MG63 (cell line): ENCODE data around the gene REXO4. TPM values are rescaled to one million over a fixed set of nuclear protein-coding genes. Genes with fewer than 3 reads are reported as not detected.

Experiments used
- DNase-seq: peaks from one replicate; pipeline ENCODE4 v3.0.0-alpha.2; 2020
- H3K27me3 ChIP-seq: fragments of 250-450 bp; sonication (Bioruptor Pico); 2 replicates; pipeline ENCODE4 v1.5.1; 2020; ENCODE audit warnings: mild to moderate bottlenecking, moderate library complexity
- H3K36me3 ChIP-seq: fragments of 250-450 bp; sonication (Bioruptor Pico); 2 replicates; pipeline ENCODE4 v1.5.1; 2020; ENCODE audit warnings: mild to moderate bottlenecking, moderate library complexity
- H3K4me3 ChIP-seq: fragments of 250-450 bp; sonication (Bioruptor Pico); 2 replicates; pipeline ENCODE4 v1.5.1; 2020; ENCODE audit warnings: mild to moderate bottlenecking, moderate library complexity
- H3K9me3 ChIP-seq: fragments of 250-450 bp; sonication (Bioruptor Pico); 2 replicates; pipeline ENCODE4 v1.5.1; 2020; ENCODE audit warnings: mild to moderate bottlenecking, moderate library complexity
- total RNA-seq: library from RNA; depleted of rRNA; stranded (reverse); fragments of >200 nt; shearing (Covaris generic); gene quantifications from 2 replicates; pipeline ENCODE4 v1.2.3, GENCODE V29; 2014; ENCODE audit warnings: low replicate concordance

Gene REXO4
- total RNA-seq, 1 experiment from 2014 or later: 36.0 TPM

- peaks cover 83% of the 10 kb centered on the region for H3K36me3 ChIP-seq
- H3K27me3 ChIP-seq: no peaks in the 10 kb centered on the region
- no peak overlapping the region for H3K4me3 ChIP-seq
- no peaks in the 10 kb centered on the region for H3K9me3 ChIP-seq
- no peak for DNase-seq
These were observed 47.9 kb downstream of the REXO4 start for GRCh38 chr9:133369933-133370332.

DNA sequence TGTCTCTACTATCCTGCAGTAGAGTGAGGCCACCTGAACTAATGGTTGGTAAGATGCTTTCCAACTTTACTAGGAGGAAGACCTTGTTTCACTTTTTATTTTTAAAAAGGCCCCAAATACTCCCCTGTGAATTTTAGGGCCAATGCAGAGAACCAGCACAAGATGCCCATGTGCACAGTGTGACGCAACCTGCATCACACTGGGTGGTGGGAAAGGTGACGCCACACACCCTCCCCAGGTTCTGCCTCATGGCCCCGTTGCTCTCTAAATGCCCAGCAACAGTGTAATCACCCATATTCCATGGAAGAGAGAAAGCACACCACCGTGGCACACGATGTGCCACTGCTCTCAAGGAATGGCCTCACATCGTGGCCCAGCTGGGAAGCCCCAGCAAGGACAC lies 48.4 kb downstream of the REXO4 start:
- Histone ChIP-seq H3K9me3 (no peaks in the 10 kb centered on the region), H3K36me3 (peaks cover 85% of the 10 kb centered on the region), H3K4me3 (no peak overlapping the region), H3K27me3 (no peaks in the 10 kb centered on the region)
- DNase-seq: no peak

GRCh38 chr9:133368249-133368881 lies 49.4 kb downstream of the REXO4 start:
- Histone ChIP-seq H3K36me3 (peaks cover 91% of the 10 kb centered on the region), H3K27me3 (no peaks in the 10 kb centered on the region), H3K4me3 (no peak overlapping the region), H3K9me3 (no peaks in the 10 kb centered on the region)
- DNase-seq: no peak

DNA sequence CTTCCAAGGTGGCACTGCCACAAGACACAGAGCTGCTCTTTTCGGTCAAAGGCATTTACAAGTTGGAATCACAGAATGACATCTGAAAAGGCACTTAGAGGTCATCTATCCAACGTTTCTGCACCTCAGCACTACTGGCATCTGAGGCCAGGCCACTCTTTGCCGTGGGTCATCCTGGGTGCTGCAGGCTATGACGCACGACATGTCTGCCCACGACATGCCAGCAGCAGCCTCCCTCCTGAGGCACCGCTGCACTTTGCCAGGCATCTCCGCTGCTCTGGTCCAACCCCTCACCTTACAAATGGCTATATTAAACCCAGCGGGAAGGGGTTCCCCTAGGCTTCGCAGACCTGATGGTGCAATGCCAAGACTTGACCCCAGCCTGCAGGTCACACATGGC lies 50.0 kb downstream of the REXO4 start:
- DNase-seq: no peak
- Histone ChIP-seq H3K9me3 (no peaks in the 10 kb centered on the region), H3K4me3 (no peak overlapping the region), H3K36me3 (peaks cover 91% of the 10 kb centered on the region), H3K27me3 (no peaks in the 10 kb centered on the region)

GRCh38 chr9:133367221-133367620 lies 50.6 kb downstream of the REXO4 start:
- H3K36me3 ChIP-seq: peaks cover 91% of the 10 kb centered on the region
- no peaks in the 10 kb centered on the region for H3K27me3 ChIP-seq
- no peak overlapping the region for H3K4me3 ChIP-seq
- DNase-seq: no peak
- H3K9me3 ChIP-seq: no peaks in the 10 kb centered on the region

- no peaks in the 10 kb centered on the region for H3K27me3 ChIP-seq
- H3K9me3 ChIP-seq: no peaks in the 10 kb centered on the region
- no peak for DNase-seq
- H3K4me3 ChIP-seq: no peak overlapping the region
- peaks cover 91% of the 10 kb centered on the region for H3K36me3 ChIP-seq
These were observed 51.4 kb downstream of the REXO4 start for GRCh38 chr9:133366435-133366834.

DNA sequence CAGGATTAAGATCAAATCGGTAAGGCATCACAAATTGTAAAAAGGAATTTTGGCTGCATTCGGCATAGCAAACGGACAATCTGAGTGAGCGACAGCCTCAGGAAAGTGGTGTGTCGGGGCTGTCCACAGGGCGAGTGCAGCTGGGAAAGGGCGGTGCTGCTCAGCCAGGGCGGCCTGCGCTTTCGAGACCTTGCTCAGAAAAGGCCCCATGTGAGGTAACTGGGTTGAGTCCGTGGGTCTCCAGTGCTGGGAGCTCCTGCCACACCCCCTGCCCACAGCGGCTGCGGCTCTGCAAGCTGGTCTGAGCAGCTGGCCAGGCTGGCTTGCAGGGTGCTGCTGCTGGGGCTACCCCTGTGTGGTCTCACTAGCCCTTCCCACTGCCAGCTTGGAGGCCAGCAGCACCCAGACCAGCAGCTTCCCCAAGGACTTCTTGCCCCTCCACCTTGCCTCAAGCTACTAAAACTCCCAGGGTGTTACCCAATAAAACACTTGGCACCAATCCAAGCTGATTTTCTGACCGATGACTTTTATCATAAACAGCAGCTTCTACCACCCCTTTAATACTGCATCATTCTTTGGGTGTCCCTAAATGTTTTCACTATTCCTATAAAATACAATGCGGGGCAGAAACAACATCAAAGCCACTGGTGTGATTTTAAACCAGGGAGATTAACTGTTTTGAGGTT lies 55.3 kb downstream of the REXO4 start:
- DNase-seq: no peak
- no peak overlapping the region for H3K4me3 ChIP-seq
- no peaks in the 10 kb centered on the region for H3K27me3 ChIP-seq
- H3K36me3 ChIP-seq: peaks cover 75% of the 10 kb centered on the region
- no peaks in the 10 kb centered on the region for H3K9me3 ChIP-seq

- no peak for DNase-seq
- Histone ChIP-seq H3K9me3 (no peaks in the 10 kb centered on the region), H3K27me3 (no peaks in the 10 kb centered on the region), H3K4me3 (no peak overlapping the region), H3K36me3 (peaks cover 66% of the 10 kb centered on the region)
These were observed 56.2 kb downstream of the REXO4 start for GRCh38 chr9:133361507-133362092.

DNA sequence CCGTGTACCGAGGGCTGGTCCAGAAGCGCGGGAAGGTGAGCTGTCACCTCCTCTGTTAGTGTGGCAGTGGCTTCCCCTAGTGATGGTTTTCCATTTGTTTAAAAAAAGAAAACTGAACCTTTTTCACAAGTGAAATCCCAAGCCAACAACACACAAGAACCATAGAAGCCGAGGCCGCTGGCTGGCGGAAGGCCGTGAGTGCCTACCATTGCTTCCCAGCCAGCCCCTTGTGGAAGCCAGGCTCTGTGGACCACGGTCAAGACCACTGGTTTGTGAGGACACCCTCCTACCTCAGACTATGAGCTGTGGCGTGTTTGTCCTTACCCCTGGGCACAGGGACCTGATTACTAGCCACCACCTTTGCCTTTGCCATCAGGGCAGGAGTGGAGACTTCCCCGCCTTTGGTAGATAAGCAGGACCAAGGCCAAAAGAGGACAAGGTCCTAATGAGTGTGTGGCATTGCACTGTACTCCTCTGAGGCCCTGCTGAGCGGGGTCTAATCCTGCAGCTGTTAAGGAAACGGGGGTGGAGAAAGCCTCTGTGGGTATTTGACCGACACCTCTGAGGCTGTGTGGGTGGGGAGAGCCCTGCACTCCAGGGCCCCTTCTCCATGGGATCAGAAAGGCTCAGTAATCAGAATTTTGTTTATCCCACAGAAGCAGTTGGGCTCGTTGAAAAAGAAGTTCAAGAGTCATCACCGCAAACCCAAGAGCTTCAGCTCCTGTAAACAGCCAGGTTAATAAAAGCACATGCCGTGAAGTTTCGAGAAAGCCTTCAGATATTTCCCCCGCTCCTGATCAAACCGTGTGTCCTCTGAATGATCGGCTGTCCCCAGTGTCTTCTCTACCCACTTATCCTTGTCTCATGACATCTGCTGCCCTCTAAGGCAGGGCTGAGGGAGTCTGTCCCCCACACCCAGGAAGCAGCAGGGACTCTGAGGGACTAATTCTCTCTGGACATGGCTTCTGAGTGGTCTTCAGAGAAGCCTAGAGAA lies 57.1 kb downstream of the REXO4 start:
- Histone ChIP-seq H3K9me3 (no peaks in the 10 kb centered on the region), H3K36me3 (peaks cover 57% of the 10 kb centered on the region), H3K4me3 (no peak overlapping the region), H3K27me3 (no peaks in the 10 kb centered on the region)
- DNase-seq: no peak

DNA sequence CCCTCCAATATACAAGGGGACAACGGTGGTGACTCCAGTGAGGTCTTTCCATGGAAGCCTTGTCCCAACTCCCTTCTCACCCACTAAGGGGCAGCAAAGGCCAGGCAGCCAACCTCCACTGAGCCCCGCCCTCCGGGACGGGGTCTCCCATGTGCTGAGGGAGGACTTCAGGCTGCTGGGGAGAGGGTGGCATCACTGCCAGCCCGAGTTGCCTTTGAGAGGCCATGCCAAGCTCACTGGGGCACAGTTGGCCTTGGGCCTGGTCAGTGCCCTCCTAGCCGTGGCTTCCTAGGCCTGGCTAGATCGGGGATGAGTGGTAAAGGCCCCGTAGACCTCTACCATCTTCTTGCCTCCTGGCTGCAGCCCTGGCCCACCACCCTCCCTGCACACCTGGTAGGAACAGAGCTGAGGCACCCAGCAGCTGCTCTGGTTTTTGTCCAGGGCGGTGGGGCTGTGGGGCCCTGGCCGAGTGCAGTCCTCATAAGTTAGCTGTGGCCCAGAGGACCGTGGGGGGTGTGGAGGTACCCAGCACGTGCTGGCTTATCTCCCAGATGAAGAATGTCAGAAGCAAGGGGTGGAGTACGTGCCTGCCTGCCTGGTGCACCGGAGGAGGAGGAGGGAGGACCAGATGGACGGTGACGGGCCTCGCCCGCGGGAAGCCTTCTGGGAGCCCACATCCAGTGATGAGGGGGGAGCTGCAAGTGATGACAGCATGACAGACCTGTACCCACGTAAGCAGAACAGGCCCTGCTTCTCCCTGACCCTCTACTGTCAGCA lies 58.2 kb downstream of the REXO4 start:
- Histone ChIP-seq H3K36me3 (peaks cover 49% of the 10 kb centered on the region), H3K27me3 (no peaks in the 10 kb centered on the region), H3K4me3 (no peak overlapping the region), H3K9me3 (no peaks in the 10 kb centered on the region)
- no peak for DNase-seq

DNA sequence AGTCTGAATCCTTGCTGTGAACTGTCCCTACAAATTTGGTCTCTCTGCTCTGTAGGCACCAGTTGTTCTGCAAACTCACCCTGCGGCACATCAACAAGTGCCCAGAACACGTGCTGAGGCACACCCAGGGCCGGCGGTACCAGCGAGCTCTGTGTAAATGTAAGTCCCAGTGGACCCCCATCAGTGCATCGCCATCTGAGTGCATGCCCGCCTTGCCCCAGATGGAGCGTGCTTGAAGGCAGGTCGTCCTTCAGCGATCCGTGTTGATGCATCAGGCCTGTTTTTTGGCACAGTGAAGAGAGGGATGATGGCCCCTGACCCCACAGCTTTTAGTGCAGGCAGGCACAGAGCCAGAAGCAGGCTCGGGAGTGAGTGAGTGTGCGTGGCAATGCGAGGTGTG lies 60.2 kb downstream of the REXO4 start:
- H3K27me3 ChIP-seq: no peaks in the 10 kb centered on the region
- peak overlapping the region; percentile 64 for H3K4me3 ChIP-seq
- H3K36me3 ChIP-seq: peaks cover 37% of the 10 kb centered on the region
- H3K9me3 ChIP-seq: no peaks in the 10 kb centered on the region
- DNase-seq: no peak

DNA sequence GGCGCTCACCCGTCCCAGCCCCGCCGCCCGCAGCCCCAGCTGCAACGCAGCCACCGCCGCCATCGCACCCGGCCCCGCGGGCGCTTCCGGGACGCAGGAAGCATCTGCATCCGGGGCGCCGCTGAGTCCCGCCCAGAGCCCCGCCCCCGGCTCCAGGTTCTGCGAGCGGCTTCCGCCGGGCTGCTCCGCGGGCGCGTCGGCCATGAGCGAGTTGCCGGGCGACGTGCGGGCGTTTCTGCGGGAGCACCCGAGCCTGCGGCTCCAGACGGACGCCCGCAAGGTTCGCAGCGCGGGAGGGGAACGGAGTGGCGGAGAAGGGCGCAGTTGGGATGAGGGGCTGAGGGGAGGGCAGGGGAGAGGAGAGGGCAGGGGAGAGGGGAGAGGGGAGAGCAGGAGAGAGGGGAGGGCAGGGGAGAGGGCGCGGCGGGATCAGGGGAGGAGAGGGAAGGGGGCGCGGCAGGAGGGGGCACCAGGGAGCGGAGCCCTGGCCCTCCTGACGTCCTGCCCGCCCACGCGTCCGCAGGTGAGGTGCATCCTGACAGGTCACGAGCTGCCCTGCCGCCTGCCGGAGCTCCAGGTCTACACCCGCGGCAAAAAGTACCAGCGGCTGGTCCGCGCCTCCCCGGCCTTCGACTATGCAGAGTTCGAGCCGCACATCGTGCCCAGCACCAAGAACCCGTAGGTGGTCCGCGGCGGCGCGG lies 61.3 kb downstream of the REXO4 start, which contains the start of the genes SURF1 and SURF2:
SURF1 (minus strand) TSS at position 97 of the 701 bp plus-strand sequence; CDS start at position 63, 34 bp downstream.
SURF2 (plus strand) TSS at position 160 of the 701 bp plus-strand sequence; CDS start at position 203, 43 bp downstream.
- Histone ChIP-seq H3K4me3 (peak within 1 kb of the TSS; percentile 64), H3K27me3 (no peaks in the 10 kb centered on the region), H3K36me3 (peaks cover 37% of the 10 kb centered on the region), H3K9me3 (no peaks in the 10 kb centered on the region)
- DNase-seq: peak; percentile 91
